ENCODE data around the gene DUSP28.
"Not testable (repeated sequence)": the region's sequence is repeated elsewhere in the genome, so short reads cannot be mapped to it uniquely, and the experiment has no call there.

Gene DUSP28

DNA sequence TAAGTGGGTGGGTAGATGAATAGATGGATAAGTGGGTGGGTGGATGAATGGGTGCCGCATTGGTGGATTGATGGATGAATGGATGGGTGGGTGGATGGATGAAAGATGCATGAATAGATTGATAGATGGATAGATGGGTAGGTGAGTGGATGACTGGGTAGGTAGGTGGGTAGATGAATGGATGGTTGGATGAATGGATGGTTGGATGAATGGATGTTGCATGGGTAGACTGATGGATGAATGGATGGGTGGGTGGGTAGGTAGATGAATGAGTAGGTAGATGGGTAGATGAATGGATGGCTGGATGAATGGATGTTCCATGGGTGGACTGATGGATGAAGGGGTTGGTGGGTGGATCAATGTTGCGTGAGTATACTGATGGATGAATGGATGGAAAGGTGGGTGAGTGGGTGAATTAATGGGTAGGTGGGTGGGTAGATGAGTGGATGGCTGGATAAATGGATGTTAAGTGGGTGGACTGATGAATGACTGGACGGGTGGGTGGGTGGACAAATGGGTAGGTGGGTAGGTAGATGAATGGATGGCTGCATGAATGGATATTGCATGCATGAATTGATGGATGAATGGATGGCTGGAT is 32.9 kb upstream of the DUSP28 start:
- DNase-seq (ENCODE audit: low read depth, low spot score), result no peak

DNA sequence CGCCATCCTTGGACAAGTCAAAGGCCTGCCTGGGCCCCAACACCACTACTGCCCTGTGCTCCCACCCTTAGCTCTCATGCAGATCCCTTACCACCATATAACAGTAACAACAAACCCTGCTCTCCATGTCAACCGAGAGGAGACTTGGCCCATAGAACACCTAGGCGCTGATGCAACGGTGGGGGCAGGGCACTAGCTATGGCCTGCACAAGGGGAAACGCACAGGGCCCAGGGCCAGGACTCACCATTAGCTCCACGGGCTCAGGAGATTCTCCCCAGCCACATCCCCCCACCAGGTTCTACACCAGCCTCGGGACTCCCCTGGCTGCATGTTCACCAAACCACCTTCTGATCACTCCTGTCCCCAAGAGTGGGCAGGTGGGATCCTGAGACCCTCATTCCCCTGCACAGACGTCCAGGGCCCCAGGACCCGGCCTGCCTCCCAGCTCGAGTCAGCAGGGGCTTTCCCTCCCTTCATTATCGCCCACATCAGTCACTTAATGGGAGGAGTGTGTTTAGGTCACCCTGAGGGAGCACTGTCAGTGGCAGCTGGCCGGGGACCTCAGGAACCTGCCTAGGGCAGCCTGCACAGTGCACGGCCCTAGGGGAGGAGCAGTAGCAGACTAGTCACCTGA is 31.6 kb upstream of the DUSP28 start:
- no peak for DNase-seq (ENCODE audit: low read depth, low spot score)

DNA sequence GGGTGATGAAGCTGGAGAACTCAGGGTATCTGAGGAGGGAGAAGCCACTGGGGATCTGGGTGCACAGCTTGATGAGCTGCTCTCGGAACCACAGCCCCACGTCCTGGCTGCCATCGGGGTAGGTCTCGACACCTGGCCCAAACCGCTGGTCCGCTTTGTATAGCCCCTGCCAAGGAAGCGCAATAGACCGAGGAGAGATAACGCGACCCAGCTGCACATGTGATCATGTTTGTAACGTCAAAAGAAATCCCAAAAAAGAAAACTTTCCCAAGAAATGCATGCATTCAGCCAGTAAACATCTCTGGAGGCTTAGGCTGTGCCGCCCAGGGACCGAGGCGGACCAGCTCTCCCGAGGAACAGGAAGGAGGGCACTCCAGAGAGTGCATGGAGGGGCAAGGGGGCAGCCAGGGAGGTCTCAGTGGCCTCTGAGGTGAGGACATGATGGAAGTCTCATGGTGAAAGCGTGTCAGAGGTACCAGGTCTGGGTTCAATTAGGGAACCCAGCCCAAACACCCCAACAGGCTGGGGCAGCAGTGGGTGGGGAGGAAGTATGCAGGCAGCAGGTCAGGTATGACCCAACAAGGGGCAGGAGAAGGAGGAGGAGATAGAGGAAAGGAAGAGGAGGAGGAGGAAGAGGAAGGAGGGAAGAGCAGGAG is 30.7 kb upstream of the DUSP28 start:
- DNase-seq (ENCODE audit: low read depth, low spot score), result no peak

DNA sequence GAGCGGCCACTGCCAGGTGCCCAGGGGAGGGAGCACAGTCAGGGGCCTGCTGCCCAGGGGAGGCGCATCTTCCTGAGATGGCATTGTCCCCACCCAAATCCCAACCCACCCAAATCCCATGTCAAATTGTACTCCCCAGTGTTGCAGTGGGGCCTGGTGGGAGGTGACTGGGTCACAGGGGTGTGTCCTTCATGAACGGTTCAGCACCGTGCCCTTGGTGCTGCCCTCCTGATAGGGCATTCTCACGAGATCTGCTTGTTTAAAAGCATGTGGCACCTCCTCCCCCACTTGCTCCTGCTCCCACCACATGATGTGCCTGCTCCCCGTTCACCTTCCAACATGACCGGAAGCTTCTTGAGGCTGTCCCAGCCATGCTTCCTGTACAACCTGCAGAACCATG is 30.0 kb upstream of the DUSP28 start:
- no peak for DNase-seq (ENCODE audit: low read depth, low spot score)

DNA sequence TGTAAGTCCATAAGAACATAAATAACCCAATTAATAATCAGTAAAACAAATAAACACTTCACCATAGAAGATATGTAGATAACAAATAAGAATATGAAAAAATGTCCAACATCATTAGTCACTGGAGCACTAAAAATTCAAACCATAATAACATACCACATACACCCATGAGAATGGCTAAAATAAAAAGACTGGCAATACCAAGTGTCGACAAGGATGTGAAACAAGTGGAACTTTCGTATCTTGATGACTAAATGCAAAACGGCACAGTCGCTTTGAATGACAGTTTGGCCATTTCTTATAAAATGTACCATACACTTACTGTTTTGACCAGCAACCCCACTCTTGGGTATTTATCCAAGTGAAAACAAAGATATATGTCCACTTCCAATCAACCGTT is 29.1 kb upstream of the DUSP28 start:
- no peak for DNase-seq (ENCODE audit: low read depth, low spot score)

DNA sequence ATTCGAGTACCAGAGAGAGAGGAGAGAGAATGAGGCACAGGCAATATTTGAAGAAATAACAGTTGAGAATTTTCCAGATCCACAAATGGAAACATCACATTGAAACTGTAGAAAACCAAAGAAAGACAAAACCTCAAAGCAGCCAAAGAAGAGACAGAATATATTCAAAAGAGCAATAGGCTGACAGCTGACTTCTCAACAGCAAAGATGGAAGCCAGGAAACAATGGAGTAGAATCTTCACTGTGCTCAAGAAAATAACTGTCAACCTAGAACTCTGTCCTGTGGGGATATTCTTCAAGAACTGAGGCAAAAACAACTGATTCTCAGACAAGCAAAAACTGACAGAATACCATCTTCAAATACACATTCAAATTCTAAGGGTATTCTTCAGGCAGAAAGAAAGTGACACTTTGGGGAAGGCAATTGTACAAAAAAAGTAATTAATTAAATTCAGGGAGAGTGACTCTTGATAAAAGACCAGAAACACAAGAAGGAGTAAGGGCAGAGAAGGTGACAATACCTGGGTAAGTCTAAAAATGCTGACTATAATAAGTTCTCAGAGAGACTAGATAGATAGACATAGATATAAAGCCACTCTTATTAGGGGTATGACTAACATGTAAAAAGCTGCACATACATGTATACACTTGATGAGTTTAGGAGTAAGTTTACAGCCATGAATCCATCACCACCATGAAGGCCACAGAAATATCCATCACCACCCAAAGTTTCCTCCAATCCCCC is 28.0 kb upstream of the DUSP28 start:
- no peak for DNase-seq (ENCODE audit: low read depth, low spot score)

DNA sequence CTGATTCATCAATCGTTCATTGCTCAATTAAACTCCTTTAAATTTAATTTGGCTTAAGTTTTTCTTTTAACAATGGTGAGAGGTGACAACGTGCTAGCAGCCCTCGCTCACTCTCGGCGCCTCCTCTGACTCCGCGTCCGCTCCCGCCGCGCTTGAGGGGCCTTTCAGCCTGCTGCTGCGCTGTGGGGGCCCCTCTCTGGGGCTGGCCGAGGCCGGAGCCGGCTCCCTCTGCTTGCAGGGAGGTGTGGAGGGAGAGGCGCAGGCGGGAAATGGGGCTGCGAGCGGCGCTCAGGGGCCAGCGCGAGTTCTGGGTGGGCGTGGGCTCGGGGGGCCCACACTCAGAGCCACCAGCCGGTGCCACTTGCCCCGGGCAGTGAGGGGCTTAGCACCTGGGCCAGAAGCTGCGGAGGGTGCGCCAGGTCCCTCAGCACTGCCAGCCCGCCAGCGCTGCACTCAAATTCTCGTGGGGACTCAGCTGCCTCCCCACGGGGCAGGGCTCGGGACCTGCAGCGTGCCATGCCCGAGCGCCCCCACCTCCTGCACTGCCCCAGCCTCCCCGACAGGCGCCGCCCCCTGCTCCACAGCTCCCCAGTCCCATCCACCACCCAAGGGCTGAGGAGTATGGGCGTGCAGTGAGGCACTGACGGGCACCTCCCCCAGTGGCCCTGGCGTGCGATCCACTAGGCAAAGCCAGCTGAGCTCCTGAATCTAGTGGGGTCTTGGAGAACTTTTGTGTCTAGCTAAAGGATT is 22.0 kb upstream of the DUSP28 start:
- no peak for DNase-seq (ENCODE audit: low read depth, low spot score)

DNA sequence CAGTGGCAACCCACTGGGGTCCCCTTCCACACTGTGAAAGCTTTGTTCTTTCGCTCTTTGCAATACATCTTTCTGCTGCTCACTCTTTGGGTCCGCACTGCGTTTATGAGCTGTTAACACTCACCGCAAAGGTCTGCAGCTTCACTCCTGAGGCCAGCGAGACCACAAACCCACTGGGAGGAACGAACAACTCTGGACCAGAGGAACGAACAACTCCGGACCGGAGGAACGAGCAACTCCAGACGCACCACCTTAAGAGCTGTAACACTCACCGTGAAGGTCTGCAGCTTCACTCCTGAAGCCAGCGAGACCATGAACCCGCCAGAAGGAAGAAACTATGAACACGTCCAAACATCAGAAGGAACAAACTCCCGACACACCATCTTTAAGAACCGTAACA is 21.1 kb upstream of the DUSP28 start:
- not testable (repeated sequence) for DNase-seq (ENCODE audit: low read depth, low spot score)

DNA sequence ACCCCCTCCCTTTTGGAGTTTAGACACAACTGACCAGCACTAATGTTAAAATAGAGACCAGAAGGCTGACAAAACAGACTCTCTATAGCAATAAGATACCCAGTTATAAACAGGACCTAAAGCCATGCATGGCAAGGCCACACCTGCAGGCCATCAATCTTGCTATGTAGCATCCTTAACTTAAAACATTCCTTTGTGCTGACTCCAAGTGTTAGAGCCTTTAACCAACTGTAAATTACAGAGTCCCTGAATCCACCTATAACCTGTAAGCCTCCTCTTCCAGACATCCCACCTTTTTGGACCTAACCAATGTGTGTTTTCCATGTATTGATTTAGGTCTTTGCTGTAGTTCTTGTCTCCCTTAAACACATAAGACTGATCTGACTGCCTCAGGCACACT is 20.3 kb upstream of the DUSP28 start:
- DNase-seq (ENCODE audit: low read depth, low spot score), result no peak

DNA sequence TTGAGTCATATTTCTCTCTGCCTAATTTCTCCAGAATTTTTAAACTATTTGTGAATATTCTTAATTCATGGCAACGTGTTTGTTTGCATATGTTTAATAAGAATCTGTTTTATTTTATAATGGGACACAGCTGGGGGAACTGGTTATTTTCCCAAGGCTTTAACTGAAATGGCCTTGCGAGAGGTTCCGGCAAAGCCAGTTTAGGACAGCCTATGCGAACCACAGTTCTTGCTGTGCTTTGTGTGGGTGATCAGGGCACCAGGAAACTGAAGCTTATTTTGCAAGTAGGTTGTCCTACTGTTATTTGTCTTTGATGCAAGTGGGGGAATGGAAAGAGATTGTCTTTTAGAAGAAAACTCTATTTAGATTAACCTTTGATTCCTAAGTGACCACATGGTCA is 8.9 kb upstream of the DUSP28 start:
- no peak for DNase-seq (ENCODE audit: low read depth, low spot score)

DNA sequence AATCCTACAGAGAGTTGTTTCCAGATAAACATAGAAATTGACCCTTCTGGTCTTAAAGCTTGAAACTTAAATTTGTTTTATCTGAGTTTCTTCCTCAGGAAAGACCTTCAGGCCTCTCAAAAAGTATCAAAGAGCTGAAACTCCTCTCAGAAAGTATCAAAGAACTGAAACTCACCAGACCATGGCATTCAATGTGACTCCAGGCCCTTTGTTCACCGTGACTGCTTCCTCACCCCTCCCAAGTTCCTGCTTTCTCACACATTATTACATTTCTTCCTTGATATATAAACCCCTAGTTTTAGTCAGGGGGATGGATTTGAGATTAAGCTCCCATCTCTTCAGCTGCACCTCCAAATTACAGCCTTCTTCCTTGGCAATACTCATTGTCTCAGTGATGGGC is 8.3 kb upstream of the DUSP28 start:
- DNase-seq (ENCODE audit: low read depth, low spot score), result no peak

DNA sequence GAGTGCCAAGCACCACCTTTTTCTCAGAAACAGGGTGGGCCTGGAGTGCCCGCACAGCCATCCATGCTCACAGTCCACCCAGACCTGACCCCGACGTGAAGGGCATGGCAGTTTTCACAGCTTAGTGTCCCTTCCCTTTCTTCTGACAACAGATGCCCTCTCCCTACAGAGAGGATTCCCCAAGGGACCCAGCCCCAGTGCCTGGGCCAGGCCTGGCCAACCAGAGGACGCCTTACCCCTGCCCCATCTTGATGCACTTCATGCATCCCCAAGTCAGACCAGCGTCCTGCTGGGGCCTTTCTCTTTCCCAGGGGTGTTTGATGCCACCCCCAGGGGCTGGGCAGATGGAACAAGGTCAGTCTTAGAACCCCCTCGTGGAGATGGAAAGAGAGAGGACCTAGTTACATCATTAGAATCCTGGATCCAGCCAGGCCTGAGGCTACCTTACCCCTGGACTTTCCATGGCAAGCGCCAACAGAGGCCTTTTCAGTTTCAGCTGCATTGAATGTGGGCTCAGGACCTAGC is 6.1 kb upstream of the DUSP28 start:
- no peak for DNase-seq (ENCODE audit: low read depth, low spot score)

DNA sequence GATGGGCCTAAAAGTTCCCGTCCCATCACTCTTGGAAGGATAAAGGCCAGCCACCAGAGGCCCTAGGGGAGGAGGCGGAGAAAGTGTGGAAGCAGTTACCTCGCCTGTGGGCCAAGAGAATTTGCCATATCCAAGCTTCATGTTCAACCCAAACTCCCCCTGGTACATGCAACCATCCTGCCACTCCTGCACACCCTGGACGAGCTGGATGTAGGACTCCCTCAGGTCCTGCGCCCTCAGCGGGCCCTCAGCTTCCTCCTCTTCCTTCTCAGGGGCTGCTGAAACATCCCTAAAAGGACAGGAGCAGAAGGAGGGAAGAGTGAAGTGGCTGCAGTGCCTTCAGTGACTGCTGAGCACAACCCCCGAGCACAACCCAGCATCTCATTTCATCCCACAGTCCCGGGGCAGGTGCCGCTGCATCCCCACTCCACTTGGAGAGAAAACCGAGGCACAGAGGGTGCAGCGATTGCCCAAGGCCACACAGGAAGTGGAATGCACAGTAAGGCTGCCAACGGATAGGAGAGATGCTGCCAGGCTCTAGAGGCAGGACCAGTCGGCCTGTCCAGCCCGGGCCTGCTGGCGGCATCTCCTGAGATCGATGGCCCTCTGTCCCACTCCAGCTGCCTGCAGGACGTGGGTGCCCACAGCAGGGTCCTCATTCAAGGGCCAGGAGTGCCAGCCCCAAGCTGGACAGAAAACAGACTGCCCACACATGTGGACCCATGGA is 5.2 kb upstream of the DUSP28 start:
- DNase-seq (ENCODE audit: low read depth, low spot score), result no peak

DNA sequence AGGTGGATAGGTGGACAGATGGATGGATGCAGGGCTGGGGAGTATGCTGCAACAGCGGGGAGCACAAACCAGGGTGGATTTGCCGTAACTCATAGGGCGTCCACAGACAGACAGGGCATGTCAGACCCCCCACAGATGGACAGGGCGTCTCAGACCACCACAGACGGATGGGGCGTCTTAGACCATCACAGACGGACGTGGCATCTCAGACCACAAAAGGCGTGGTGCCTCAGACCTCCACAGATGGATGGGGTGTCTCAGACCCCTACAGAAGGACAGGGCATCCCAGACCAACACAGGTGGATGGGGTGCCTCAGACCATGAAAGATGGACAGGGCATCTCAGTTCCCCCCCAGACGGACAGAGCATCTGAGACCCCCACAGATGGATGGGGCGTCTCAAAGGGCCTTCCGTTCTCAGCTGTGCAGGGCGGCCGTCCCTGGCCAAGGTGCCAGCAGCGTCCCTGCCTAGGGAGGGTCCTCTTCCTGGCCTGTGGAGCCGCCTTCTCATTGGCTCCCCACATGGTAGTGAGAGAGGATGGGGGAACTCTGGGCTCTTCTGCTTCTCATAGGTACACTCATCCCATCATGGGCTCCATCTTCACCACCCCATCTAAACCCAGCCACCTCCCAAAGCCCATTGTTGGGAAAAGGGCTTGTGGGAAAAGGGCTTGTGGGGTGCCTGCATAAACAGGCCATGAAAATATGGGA is 4.5 kb upstream of the DUSP28 start:
- DNase-seq (ENCODE audit: low read depth, low spot score), result no peak

DNA sequence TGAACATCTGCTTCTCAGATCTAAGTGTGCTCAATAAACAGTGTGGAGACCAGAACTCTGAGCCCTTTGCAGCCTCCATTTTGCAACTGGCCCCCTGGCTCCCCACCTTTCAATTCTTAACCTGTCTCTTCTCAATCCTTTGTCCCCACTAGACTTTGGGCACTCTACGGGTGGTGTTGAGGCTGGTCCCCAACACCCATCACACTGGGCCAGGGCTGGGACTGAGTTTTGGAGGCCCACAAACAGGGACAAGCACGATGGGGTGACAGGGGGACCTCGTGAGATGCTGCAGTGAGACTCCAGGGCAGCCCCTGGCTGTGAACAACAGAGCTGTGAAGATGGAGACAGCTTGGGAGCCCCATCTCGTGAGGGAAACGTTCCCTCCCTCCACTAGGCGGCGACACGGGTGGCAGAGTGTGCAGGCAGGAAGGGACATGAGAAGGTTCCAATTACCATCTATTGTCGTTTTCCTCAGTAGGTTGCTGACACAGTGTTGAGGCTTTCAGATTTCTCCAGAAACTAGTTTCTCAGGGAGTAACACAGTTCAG is 3.5 kb upstream of the DUSP28 start:
- no peak for DNase-seq (ENCODE audit: low read depth, low spot score)

DNA sequence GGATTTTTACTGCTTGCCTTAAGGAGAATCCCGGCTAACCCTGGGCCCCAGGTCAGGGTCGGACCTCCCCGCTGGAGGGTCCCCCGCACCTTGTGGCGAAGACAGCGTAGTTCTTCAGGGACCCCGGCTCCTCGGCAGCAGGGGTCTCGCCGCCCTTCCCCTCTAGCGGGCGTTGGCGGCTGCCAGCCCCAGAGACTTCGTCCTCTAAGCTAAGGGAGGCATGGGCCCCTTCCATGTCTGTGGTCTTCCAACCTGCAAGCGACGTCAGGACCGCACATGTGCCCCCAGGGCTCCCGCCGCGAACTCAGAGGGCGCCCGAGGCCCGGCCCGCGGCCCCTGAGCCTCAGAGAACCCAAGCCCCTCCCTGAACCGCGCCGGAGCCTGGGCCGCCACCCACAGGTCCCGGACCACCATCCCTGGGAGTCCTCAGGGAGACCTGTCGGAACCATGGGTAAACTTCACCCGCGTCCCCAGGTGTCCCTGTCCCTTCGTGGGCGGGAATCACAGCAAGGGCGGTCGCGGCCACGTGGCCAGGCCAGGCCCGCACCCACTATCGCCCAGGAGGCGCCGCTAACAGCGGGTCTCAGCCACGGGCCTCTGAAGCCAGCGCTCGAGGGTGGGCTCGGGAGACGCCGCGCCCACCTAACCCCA is 2.9 kb upstream of the DUSP28 start:
- no peak for DNase-seq (ENCODE audit: low read depth, low spot score)

DNA sequence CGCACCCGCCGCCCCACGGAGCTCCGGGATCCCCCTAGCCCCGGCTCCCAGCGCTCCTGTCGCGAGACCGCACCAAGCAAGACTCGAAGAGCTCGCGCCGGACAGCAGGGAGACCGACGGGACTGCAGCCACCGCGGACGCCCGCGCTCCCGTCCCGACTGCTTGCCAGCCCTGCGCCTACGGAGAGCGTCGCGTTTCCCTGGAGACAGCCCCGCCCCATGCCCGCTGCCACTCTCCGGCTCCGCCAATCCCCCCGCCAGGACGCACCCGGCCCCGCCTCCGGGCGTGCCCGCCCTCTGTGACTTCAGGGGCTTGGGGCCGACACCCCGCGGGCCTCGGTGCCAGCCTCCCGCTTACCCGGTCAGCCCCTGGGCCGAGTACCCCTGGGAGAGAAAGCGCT is 2.3 kb upstream of the DUSP28 start, which contains the start of gene ANKMY1:
Gene ANKMY1 (minus strand): TSS at position 181 of the 400 bp plus-strand sequence. CDS start 653 bp downstream, outside the sequence.
- DNase-seq (ENCODE audit: low read depth, low spot score), result no peak

DNA sequence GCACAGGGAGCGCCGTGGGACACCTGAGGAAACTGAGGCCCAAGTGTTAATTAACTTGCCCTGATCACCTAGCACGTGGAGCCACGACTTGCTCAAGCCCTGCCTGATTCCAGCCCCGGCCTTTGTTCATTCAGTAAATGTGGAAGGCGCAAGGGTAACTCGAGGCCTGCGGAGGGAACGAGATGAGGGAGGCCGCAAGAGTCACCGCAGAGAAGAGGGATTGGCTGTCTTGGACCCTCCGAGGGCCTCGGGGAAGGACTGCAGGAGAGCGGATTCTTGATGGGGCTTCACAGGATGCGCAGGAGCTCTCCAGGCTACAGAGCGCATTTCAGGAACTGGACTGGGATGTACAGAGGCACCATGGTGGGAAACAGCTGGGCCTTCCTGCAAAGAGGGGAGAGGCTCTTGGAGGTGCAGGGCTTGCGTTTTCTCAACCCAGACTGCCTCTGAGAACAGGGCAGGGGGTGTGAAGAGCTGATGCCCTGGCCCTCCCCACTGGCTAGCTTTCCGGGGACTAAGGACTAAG is 1.9 kb upstream of the DUSP28 start:
- no peak for DNase-seq (ENCODE audit: low read depth, low spot score)

DNA sequence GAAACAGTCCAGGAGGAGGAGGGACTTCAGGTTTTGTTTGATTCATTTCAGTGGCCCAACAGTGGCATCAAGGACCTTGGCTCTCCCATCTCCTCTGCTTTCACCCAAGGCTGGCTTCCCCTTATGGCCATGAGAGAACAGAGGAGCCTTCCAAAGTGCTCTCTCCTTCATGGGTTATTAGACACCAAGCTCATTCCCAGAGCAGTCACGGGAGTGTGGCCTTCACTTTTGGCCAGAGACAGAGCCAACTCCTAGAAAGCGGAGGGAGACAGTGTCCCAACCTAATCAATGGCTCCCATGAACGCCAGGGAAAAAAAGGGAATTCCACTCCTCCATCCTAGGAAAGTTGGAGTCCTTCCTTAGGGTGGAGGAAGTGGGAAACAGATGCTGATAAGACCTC is 871 bp upstream of the DUSP28 start:
- DNase-seq (ENCODE audit: low read depth, low spot score), result no peak
